ENCODE data around the gene GPATCH3. TPM values are rescaled to one million over a fixed set of nuclear protein-coding genes. Genes with fewer than 3 reads are reported as not detected.

GPATCH3 gene
- total and polyA plus RNA-seq, 2 experiments from 2014 or later: 9.5 to 18.4 TPM

DNA sequence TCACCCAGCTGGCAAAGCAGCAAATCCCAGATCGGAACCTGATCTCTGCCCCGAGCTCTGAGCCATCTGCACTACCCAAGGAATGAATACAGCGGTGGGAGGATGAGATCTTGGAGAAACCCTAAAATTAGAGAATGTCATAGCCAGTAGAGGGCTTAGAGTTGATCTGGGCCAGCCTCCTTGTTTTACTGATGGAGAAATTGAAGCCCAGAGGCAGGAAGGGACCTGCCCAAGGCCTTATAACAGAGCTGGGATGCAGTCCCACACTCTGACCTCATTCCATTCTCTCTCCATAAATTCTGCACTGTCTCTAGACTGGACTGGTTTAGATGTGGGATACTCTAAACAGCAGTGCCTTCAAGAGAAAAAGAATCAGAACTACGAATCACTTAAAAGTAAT, 42.1 kb downstream of the GPATCH3 start:
- TF ChIP-seq EZH2 (IDR thresholded peaks at IDR 0.05; ENCODE audit: borderline replicate concordance) (no peak), EZH2phosphoT487 (IDR thresholded peaks at IDR 0.05; ENCODE audit: low read depth, severe bottlenecking, unreplicated experiment) (no peak)
- TF ChIP-seq, protein P1, sequence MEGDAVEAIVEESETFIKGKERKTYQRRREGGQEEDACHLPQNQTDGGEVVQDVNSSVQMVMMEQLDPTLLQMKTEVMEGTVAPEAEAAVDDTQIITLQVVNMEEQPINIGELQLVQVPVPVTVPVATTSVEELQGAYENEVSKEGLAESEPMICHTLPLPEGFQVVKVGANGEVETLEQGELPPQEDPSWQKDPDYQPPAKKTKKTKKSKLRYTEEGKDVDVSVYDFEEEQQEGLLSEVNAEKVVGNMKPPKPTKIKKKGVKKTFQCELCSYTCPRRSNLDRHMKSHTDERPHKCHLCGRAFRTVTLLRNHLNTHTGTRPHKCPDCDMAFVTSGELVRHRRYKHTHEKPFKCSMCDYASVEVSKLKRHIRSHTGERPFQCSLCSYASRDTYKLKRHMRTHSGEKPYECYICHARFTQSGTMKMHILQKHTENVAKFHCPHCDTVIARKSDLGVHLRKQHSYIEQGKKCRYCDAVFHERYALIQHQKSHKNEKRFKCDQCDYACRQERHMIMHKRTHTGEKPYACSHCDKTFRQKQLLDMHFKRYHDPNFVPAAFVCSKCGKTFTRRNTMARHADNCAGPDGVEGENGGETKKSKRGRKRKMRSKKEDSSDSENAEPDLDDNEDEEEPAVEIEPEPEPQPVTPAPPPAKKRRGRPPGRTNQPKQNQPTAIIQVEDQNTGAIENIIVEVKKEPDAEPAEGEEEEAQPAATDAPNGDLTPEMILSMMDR (IDR thresholded peaks at IDR 0.05; ENCODE audit: poor library complexity): no peak
- 92% methylated on average over 4 of the region's 4 CpGs for WGBS (ENCODE audit: low lambda C conversion rate, missing lambda C conversion rate)
- Histone ChIP-seq H3K27ac (no peak overlapping the region), H3K4me1 (ENCODE audit: insufficient read depth) (peaks cover 2% of the 10 kb centered on the region), H3K4me2 (no peak overlapping the region), H3K9me2 (replicated peaks; ENCODE audit: insufficient read depth) (no peaks in the 10 kb centered on the region), H3K36me3 (replicated peaks; ENCODE audit: insufficient read depth, low read depth) (no peaks in the 10 kb centered on the region), H2AFZ (no peak overlapping the region), H4K20me1 (ENCODE audit: insufficient read depth, poor library complexity, severe bottlenecking) (no peaks in the 10 kb centered on the region), H3K9me3 (ENCODE audit: low read depth) (no peaks in the 10 kb centered on the region), H3K27me3 (no peaks in the 10 kb centered on the region), H3K4me3 (no peak overlapping the region), H3K79me2 (no peaks in the 10 kb centered on the region)
- DNase-seq (ENCODE audit: low spot score): no peak

DNA sequence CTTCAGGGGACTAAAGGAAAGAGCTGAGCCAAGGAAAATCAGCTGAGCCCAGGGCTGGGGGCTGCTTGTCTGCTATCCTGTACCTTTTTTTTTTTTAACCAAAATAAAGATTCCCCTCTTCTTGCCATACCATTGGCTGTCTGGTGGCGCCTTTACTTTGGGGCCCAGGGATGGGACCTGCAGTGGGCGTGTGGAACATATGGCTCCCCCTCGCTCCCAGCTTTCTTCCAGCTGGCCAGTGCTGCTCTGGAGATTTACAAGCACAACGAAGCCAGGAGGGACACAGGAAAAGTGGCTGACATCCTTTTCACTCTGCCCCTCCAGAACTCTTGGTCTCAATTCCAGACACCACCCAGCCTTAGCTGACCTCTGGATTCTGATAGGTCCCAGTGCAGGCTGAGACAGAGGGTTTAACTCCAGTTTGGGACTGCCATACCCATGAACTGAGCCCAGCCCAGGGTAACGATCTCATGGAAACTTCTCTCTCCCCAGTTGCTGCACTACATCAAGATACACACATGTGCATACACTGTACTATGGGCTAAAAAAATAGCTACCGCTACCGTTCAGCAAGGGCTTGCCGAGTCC, 42.7 kb downstream of the GPATCH3 start:
- no peak overlapping the region for H3K4me2 ChIP-seq
- DNase-seq (ENCODE audit: low spot score): no peak
- WGBS (ENCODE audit: low lambda C conversion rate, missing lambda C conversion rate): 88% methylated on average over 8 of the region's 8 CpGs
- no peaks in the 10 kb centered on the region for H3K27me3 ChIP-seq
- H3K79me2 ChIP-seq: no peaks in the 10 kb centered on the region
- H3K4me1 ChIP-seq (ENCODE audit: insufficient read depth): no peaks in the 10 kb centered on the region
- TF ChIP-seq EZH2 (IDR thresholded peaks at IDR 0.05; ENCODE audit: borderline replicate concordance) (no peak), EZH2phosphoT487 (IDR thresholded peaks at IDR 0.05; ENCODE audit: low read depth, severe bottlenecking, unreplicated experiment) (no peak)
- TF ChIP-seq, protein P1 (IDR thresholded peaks at IDR 0.05; ENCODE audit: poor library complexity): no peak
- no peak overlapping the region for H3K27ac ChIP-seq
- no peaks in the 10 kb centered on the region for H3K9me2 ChIP-seq (replicated peaks; ENCODE audit: insufficient read depth)
- H2AFZ ChIP-seq: no peak overlapping the region
- no peaks in the 10 kb centered on the region for H4K20me1 ChIP-seq (ENCODE audit: insufficient read depth, poor library complexity, severe bottlenecking)
- no peak overlapping the region for H3K4me3 ChIP-seq
- no peaks in the 10 kb centered on the region for H3K9me3 ChIP-seq (ENCODE audit: low read depth)
- no peaks in the 10 kb centered on the region for H3K36me3 ChIP-seq (replicated peaks; ENCODE audit: insufficient read depth, low read depth)

DNA sequence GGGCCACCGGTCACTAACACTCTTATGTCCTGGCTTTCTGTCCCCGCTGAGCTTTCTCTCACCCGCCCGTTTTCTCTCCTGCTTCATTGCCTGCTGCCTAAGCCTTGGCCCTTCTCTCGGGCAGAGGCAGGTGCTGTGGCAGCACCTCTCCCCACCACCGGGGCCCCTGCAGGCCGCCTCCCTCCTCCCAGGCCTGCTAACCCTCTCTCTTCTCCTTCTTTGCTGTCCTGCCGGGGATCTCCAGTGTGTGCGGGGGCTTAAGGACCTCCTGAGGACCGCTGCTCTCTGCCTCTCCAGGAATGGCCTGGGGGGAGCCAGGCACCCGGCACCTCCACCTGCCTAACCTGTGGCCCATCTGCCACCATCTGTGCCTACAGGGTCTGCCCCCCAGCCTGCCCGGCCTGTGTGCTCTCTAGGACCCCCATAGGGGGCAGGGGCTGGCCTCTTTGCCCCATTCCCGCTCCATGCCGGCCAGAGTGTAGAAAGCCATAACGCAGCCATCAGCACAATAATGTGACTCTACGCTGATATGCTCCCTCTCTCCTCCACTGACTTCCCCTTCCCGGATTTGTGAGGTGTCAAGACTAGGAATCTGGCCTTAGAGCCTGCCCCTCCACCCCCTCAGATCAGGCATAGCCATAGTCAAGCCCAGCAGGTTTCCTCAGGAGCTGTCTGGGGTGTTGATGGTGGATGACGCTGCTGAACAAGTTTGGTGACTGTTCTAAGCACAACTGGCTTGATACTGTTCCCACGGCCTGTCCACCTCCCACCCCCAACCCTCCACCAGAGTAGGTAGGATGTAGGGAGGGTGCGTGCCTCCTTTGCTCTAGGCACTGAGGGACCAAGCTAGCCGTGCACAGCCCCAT, 43.4 kb downstream of the GPATCH3 start:
- TF ChIP-seq EZH2 (IDR thresholded peaks at IDR 0.05; ENCODE audit: borderline replicate concordance): no peak
- no peak for TF ChIP-seq EZH2phosphoT487 (IDR thresholded peaks at IDR 0.05; ENCODE audit: low read depth, severe bottlenecking, unreplicated experiment)
- TF ChIP-seq, protein P1 (IDR thresholded peaks at IDR 0.05; ENCODE audit: poor library complexity): no peak
- Histone ChIP-seq H3K79me2 (no peaks in the 10 kb centered on the region), H3K9me3 (ENCODE audit: low read depth) (no peaks in the 10 kb centered on the region), H3K36me3 (replicated peaks; ENCODE audit: insufficient read depth, low read depth) (no peaks in the 10 kb centered on the region), H4K20me1 (ENCODE audit: insufficient read depth, poor library complexity, severe bottlenecking) (no peaks in the 10 kb centered on the region), H3K27me3 (no peaks in the 10 kb centered on the region), H2AFZ (no peak overlapping the region), H3K4me1 (ENCODE audit: insufficient read depth) (no peaks in the 10 kb centered on the region), H3K9me2 (replicated peaks; ENCODE audit: insufficient read depth) (no peaks in the 10 kb centered on the region), H3K27ac (no peak overlapping the region), H3K4me3 (no peak overlapping the region), H3K4me2 (no peak overlapping the region)
- no peak for DNase-seq (ENCODE audit: low spot score)
- 71% methylated on average over 19 of the region's 21 CpGs for WGBS (ENCODE audit: low lambda C conversion rate, missing lambda C conversion rate)
